Stimulated activated naive B cell treated with anti-CD40 and anti-IgM and Interleukin-4, amounts not matched to agents 10 μg/mL and 1 μg/mL and 100 μg/mL, for 72 hours (primary cell): Measurements from ENCODE around the gene LZTFL1.

Experiments
- ATAC-seq, 2 donors: fragments of 150-1000 bp; cut with Tn5 transposase; replicated peaks; 2 replicates each; pipeline ENCODE4 v1.10.0; 2021; ENCODE audit warnings: moderate library complexity in 1 of 2
- DNase-seq: peaks from one replicate; pipeline ENCODE4 v3.0.0; 2021
- H3K27ac Mint-ChIP-seq: one replicate; pipeline ENCODE4 v1.8.0; 2022; ENCODE audit warnings: mild to moderate bottlenecking, mixed read lengths
- H3K27me3 Mint-ChIP-seq, 2 donors: one replicate each; pipeline ENCODE4 v1.8.0; 2022; ENCODE audit warnings: mixed read lengths in 2 of 2
- H3K36me3 Mint-ChIP-seq, 2 donors: one replicate each; pipeline ENCODE4 v1.8.0; 2022; ENCODE audit warnings: mixed read lengths in 2 of 2, mild to moderate bottlenecking in 1 of 2
- H3K4me1 Mint-ChIP-seq, 2 donors: one replicate each; pipeline ENCODE4 v1.8.0; 2022; ENCODE audit warnings: mixed read lengths in 2 of 2, mild to moderate bottlenecking in 1 of 2
- H3K4me3 Mint-ChIP-seq, 2 donors: one replicate each; pipeline ENCODE4 v1.8.0; 2022; ENCODE audit warnings: mild to moderate bottlenecking in 2 of 2, mixed read lengths in 2 of 2, moderate library complexity in 1 of 2
- H3K9me3 Mint-ChIP-seq, 2 donors: one replicate each; pipeline ENCODE4 v1.8.0; 2022; ENCODE audit warnings: mixed read lengths in 2 of 2, mild to moderate bottlenecking in 1 of 2

The LZTFL1 gene

GRCh38 chr3:45852828-45853227 is 10.9 kb upstream of the LZTFL1 start:
- H3K9me3 Mint-ChIP-seq = peaks cover 0 to 12% of the 10 kb centered on the region in 2 donors
- peaks cover 0 to 12% of the 10 kb centered on the region in 2 donors for H3K27me3 Mint-ChIP-seq
- peaks cover 8 to 38% of the 10 kb centered on the region in 2 donors for H3K4me1 Mint-ChIP-seq
- peak overlapping the region; percentile 39 to 62 for H3K4me3 Mint-ChIP-seq
- H3K27ac Mint-ChIP-seq = no peak overlapping the region
- H3K36me3 Mint-ChIP-seq = peaks cover 3 to 10% of the 10 kb centered on the region in 2 donors
- DNase-seq (no peak), ATAC-seq (peak; percentile 55 to 81)

GRCh38 chr3:45848392-45848791 is 6.5 kb upstream of the LZTFL1 start:
- H3K27me3 Mint-ChIP-seq = peaks cover 0 to 12% of the 10 kb centered on the region in 2 donors
- DNase-seq (no peak), ATAC-seq (no peak)
- H3K36me3 Mint-ChIP-seq = no peaks in the 10 kb centered on the region
- no peak overlapping the region for H3K4me3 Mint-ChIP-seq
- H3K9me3 Mint-ChIP-seq = no peaks in the 10 kb centered on the region
- H3K4me1 Mint-ChIP-seq = peaks cover 3 to 35% of the 10 kb centered on the region in 2 donors
- no peak overlapping the region for H3K27ac Mint-ChIP-seq

- peaks cover 5 to 10% of the 10 kb centered on the region in 2 donors for H3K4me1 Mint-ChIP-seq
- no peak for DNase-seq
- H3K9me3 Mint-ChIP-seq = no peaks in the 10 kb centered on the region
- no peaks in the 10 kb centered on the region for H3K36me3 Mint-ChIP-seq
- H3K4me3 Mint-ChIP-seq = no peak overlapping the region
- ATAC-seq = no peak
- no peak overlapping the region for H3K27ac Mint-ChIP-seq
- no peaks in the 10 kb centered on the region for H3K27me3 Mint-ChIP-seq
These were observed 2.7 kb upstream of the LZTFL1 start for GRCh38 chr3:45844616-45845015.

- H3K27me3 Mint-ChIP-seq = no peaks in the 10 kb centered on the region
These were observed 1.1 kb upstream of the LZTFL1 start for GRCh38 chr3:45842851-45843625.

GRCh38 chr3:45841420-45841756 is 531 bp downstream of the LZTFL1 start:
- H3K36me3 Mint-ChIP-seq = peaks cover 4 to 11% of the 10 kb centered on the region in 2 donors
- peak; percentile 39 to 41 for ATAC-seq
- H3K4me3 Mint-ChIP-seq = peak overlapping the region; percentile 98 to 99
- H3K27me3 Mint-ChIP-seq = no peaks in the 10 kb centered on the region
- peak; percentile 2 for DNase-seq
- H3K9me3 Mint-ChIP-seq = no peaks in the 10 kb centered on the region
- H3K4me1 Mint-ChIP-seq = peaks cover 5 to 10% of the 10 kb centered on the region in 2 donors
- H3K27ac Mint-ChIP-seq = peak overlapping the region; percentile 98

More at GRCh38 chr3:45842851-45843625, 1.1 kb upstream of the LZTFL1 start:
- ATAC-seq (no peak), DNase-seq (no peak)
- Mint-ChIP-seq H3K4me3 (peak overlapping the region; percentile 98 to 99), H3K9me3 (no peaks in the 10 kb centered on the region), H3K27ac (no peak overlapping the region), H3K4me1 (peaks cover 5 to 10% of the 10 kb centered on the region in 2 donors), H3K36me3 (no peaks in the 10 kb centered on the region)

GRCh38 chr3:45838466-45838865 is 3.5 kb downstream of the LZTFL1 start:
- Mint-ChIP-seq H3K27ac (no peak overlapping the region), H3K4me1 (peaks cover 0 to 5% of the 10 kb centered on the region in 2 donors), H3K27me3 (no peaks in the 10 kb centered on the region), H3K36me3 (peaks cover 4 to 14% of the 10 kb centered on the region in 2 donors), H3K4me3 (no peak overlapping the region), H3K9me3 (no peaks in the 10 kb centered on the region)
- no peak for DNase-seq
- ATAC-seq = no peak

GRCh38 chr3:45832699-45833098 is 9.2 kb downstream of the LZTFL1 start:
- Mint-ChIP-seq H3K27ac (no peak overlapping the region), H3K4me3 (no peak overlapping the region), H3K27me3 (no peaks in the 10 kb centered on the region), H3K36me3 (peaks cover 13 to 42% of the 10 kb centered on the region in 2 donors), H3K4me1 (no peaks in the 10 kb centered on the region), H3K9me3 (no peaks in the 10 kb centered on the region)
- DNase-seq (no peak), ATAC-seq (peak; percentile 39 to 51)

- DNase-seq (no peak), ATAC-seq (no peak)
- peaks cover 14 to 35% of the 10 kb centered on the region in 2 donors for H3K36me3 Mint-ChIP-seq
- peaks cover 0 to 8% of the 10 kb centered on the region in 2 donors for H3K4me1 Mint-ChIP-seq
- H3K27ac Mint-ChIP-seq = no peak overlapping the region
- H3K27me3 Mint-ChIP-seq = no peaks in the 10 kb centered on the region
- no peaks in the 10 kb centered on the region for H3K9me3 Mint-ChIP-seq
- H3K4me3 Mint-ChIP-seq = no peak overlapping the region
These were observed 11.8 kb downstream of the LZTFL1 start for GRCh38 chr3:45830121-45830520.

GRCh38 chr3:45826908-45827307 is 15.0 kb downstream of the LZTFL1 start:
- Mint-ChIP-seq H3K27ac (no peak overlapping the region), H3K36me3 (peaks cover 15 to 33% of the 10 kb centered on the region in 2 donors), H3K4me1 (peaks cover 0 to 8% of the 10 kb centered on the region in 2 donors), H3K9me3 (no peaks in the 10 kb centered on the region), H3K27me3 (no peaks in the 10 kb centered on the region), H3K4me3 (no peak overlapping the region)
- no peak for ATAC-seq
- no peak for DNase-seq

- Mint-ChIP-seq H3K9me3 (no peaks in the 10 kb centered on the region), H3K27me3 (no peaks in the 10 kb centered on the region), H3K4me1 (peaks cover 0 to 8% of the 10 kb centered on the region in 2 donors), H3K36me3 (peaks cover 9 to 32% of the 10 kb centered on the region in 2 donors), H3K27ac (no peak overlapping the region), H3K4me3 (no peak overlapping the region)
- peak; percentile 31 to 33 for ATAC-seq
- DNase-seq = no peak
These were observed 15.6 kb downstream of the LZTFL1 start for GRCh38 chr3:45826321-45826720.

GRCh38 chr3:45821127-45821526 is 20.8 kb downstream of the LZTFL1 start:
- Mint-ChIP-seq H3K9me3 (no peaks in the 10 kb centered on the region), H3K4me1 (peaks cover 0 to 5% of the 10 kb centered on the region in 2 donors), H3K4me3 (no peak overlapping the region), H3K27ac (no peak overlapping the region), H3K36me3 (peaks cover 7 to 22% of the 10 kb centered on the region in 2 donors), H3K27me3 (no peaks in the 10 kb centered on the region)
- ATAC-seq (no peak), DNase-seq (no peak)

GRCh38 chr3:45819543-45819942 is 22.4 kb downstream of the LZTFL1 start:
- Mint-ChIP-seq H3K4me3 (no peak overlapping the region), H3K36me3 (peaks cover 9 to 22% of the 10 kb centered on the region in 2 donors), H3K9me3 (no peaks in the 10 kb centered on the region), H3K27me3 (no peaks in the 10 kb centered on the region), H3K4me1 (peaks cover 0 to 9% of the 10 kb centered on the region in 2 donors), H3K27ac (no peak overlapping the region)
- DNase-seq = no peak
- ATAC-seq = no peak

GRCh38 chr3:45817831-45818522 is 23.9 kb downstream of the LZTFL1 start:
- no peak overlapping the region for H3K27ac Mint-ChIP-seq
- no peaks in the 10 kb centered on the region for H3K9me3 Mint-ChIP-seq
- no peak overlapping the region for H3K4me3 Mint-ChIP-seq
- ATAC-seq (peak; percentile 45 to 70), DNase-seq (no peak)
- no peaks in the 10 kb centered on the region for H3K27me3 Mint-ChIP-seq
- H3K4me1 Mint-ChIP-seq = peaks cover 3 to 13% of the 10 kb centered on the region in 2 donors
- peaks cover 9 to 22% of the 10 kb centered on the region in 2 donors for H3K36me3 Mint-ChIP-seq

- Mint-ChIP-seq H3K36me3 (peaks cover 6 to 15% of the 10 kb centered on the region in 2 donors), H3K27ac (no peak overlapping the region), H3K4me1 (peaks cover 3 to 13% of the 10 kb centered on the region in 2 donors), H3K4me3 (no peak overlapping the region), H3K27me3 (no peaks in the 10 kb centered on the region), H3K9me3 (no peaks in the 10 kb centered on the region)
- ATAC-seq = no peak
- no peak for DNase-seq
These were observed 25.4 kb downstream of the LZTFL1 start for GRCh38 chr3:45816544-45816943.

GRCh38 chr3:45814322-45814721 is 27.6 kb downstream of the LZTFL1 start:
- H3K4me3 Mint-ChIP-seq = no peak overlapping the region
- ATAC-seq (no peak), DNase-seq (no peak)
- peaks cover 3 to 13% of the 10 kb centered on the region in 2 donors for H3K4me1 Mint-ChIP-seq
- no peaks in the 10 kb centered on the region for H3K9me3 Mint-ChIP-seq
- no peak overlapping the region for H3K27ac Mint-ChIP-seq
- no peaks in the 10 kb centered on the region for H3K27me3 Mint-ChIP-seq
- peaks cover 5% of the 10 kb centered on the region in 2 donors for H3K36me3 Mint-ChIP-seq
